SK-N-SH (cell line): ENCODE measurements around the gene DDAH1.
"Not testable (repeated sequence)": the region's sequence is repeated elsewhere in the genome, so short reads cannot be mapped to it uniquely, and the experiment has no call there.

Source experiments
- MEF2A ChIP-seq: IDR thresholded peaks from 2 replicates; pipeline ENCODE4 v1.4.0; 2012; ENCODE audit warnings: low read depth, borderline replicate concordance
- POLR2AphosphoS5 ChIP-seq: IDR thresholded peaks from 2 replicates; pipeline ENCODE4 v1.6.1; 2012; ENCODE audit warnings: low read depth, low read length
- RXRA ChIP-seq: IDR thresholded peaks from 2 replicates; pipeline ENCODE4 v1.4.0; 2012; ENCODE audit warnings: low read depth, mild to moderate bottlenecking, borderline replicate concordance
- TF ChIP-seq, protein P1 (sequence below): IDR thresholded peaks from 2 replicates; pipeline ENCODE4 v1.6.1; 2012; ENCODE audit warnings: mild to moderate bottlenecking, low read depth, low read length, moderate library complexity

DNA sequence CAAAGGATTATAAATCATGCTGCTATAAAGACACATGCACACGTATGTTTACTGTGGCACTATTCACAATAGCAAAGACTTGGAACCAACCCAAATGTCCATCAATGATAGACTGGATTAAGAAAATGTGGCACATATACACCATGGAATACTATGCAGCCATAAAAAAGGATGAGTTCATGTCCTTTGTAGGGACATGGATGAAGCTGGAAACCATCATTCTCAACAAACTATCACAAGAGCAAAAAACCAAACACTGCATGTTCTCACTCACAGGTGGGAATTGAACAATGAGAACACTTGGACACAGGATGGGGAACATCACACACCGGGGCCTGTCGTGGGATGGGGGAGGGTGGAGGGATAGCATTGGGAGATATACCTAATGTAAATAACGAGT lies 117.7 kb downstream of the DDAH1 start:
- not testable (repeated sequence) for TF ChIP-seq RXRA, MEF2A, POLR2AphosphoS5
- TF ChIP-seq, protein P1, sequence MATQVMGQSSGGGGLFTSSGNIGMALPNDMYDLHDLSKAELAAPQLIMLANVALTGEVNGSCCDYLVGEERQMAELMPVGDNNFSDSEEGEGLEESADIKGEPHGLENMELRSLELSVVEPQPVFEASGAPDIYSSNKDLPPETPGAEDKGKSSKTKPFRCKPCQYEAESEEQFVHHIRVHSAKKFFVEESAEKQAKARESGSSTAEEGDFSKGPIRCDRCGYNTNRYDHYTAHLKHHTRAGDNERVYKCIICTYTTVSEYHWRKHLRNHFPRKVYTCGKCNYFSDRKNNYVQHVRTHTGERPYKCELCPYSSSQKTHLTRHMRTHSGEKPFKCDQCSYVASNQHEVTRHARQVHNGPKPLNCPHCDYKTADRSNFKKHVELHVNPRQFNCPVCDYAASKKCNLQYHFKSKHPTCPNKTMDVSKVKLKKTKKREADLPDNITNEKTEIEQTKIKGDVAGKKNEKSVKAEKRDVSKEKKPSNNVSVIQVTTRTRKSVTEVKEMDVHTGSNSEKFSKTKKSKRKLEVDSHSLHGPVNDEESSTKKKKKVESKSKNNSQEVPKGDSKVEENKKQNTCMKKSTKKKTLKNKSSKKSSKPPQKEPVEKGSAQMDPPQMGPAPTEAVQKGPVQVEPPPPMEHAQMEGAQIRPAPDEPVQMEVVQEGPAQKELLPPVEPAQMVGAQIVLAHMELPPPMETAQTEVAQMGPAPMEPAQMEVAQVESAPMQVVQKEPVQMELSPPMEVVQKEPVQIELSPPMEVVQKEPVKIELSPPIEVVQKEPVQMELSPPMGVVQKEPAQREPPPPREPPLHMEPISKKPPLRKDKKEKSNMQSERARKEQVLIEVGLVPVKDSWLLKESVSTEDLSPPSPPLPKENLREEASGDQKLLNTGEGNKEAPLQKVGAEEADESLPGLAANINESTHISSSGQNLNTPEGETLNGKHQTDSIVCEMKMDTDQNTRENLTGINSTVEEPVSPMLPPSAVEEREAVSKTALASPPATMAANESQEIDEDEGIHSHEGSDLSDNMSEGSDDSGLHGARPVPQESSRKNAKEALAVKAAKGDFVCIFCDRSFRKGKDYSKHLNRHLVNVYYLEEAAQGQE = not testable (repeated sequence)
